Trophoblast cell (in vitro differentiated cells and primary cell): ENCODE data around the gene AEN.

Source experiments
- DNase-seq, 2 donors: peaks; one replicate each; pipeline ENCODE4 v3.0.0-alpha.2; 2016
- H2AFZ ChIP-seq: 2 replicates; pipeline ENCODE4 v1.6.1; 2013; ENCODE audit warnings: low read length, moderate library complexity, mild to moderate bottlenecking; ENCODE audit not compliant: insufficient read depth, poor library complexity
- H2AK5ac ChIP-seq: 2 replicates; pipeline ENCODE4 v1.6.1; 2013; ENCODE audit warnings: mild to moderate bottlenecking, low read length
- H2BK120ac ChIP-seq: 2 replicates; pipeline ENCODE4 v1.6.1; 2013; ENCODE audit warnings: low read length, mild to moderate bottlenecking, moderate library complexity; ENCODE audit not compliant: insufficient read depth, poor library complexity
- H2BK12ac ChIP-seq: 2 replicates; pipeline ENCODE4 v1.6.1; 2013; ENCODE audit warnings: mild to moderate bottlenecking, low read length, moderate library complexity
- H2BK5ac ChIP-seq: 2 replicates; pipeline ENCODE4 v1.6.1; 2013; ENCODE audit warnings: low read length, low read depth, moderate library complexity, mild to moderate bottlenecking; ENCODE audit not compliant: poor library complexity
- H3K14ac ChIP-seq: 2 replicates; pipeline ENCODE4 v1.6.1; 2013; ENCODE audit warnings: mild to moderate bottlenecking, low read length
- H3K18ac ChIP-seq: 2 replicates; pipeline ENCODE4 v1.6.1; 2013; ENCODE audit warnings: mild to moderate bottlenecking, low read length
- H3K23ac ChIP-seq: 2 replicates; pipeline ENCODE4 v1.6.1; 2013; ENCODE audit warnings: low read length
- H3K27ac ChIP-seq: 2 replicates; pipeline ENCODE4 v1.5.1; 2013; ENCODE audit warnings: low read depth, mild to moderate bottlenecking, inconsistent platforms, low read length, moderate library complexity
- H3K27me3 ChIP-seq: 2 replicates; pipeline ENCODE4 v1.6.1; 2013; ENCODE audit warnings: inconsistent platforms, mild to moderate bottlenecking, low read length, moderate library complexity; ENCODE audit not compliant: insufficient read depth
- H3K36me3 ChIP-seq, 2 experiments: 1 replicate in 1 of 2; 2 replicates in 1 of 2; pipeline ENCODE4 v1.6.1; 2013; ENCODE audit warnings: low read length in 2 of 2, mild to moderate bottlenecking in 2 of 2, moderate library complexity in 1 of 2; ENCODE audit not compliant: insufficient read depth in 2 of 2, control insufficient read depth in 1 of 2
- H3K4ac ChIP-seq: 2 replicates; pipeline ENCODE4 v1.6.1; 2013; ENCODE audit warnings: low read depth, mild to moderate bottlenecking, low read length, moderate library complexity
- H3K4me1 ChIP-seq, 2 experiments: 1 replicate in 1 of 2; 2 replicates in 1 of 2; pipeline ENCODE4 v1.6.1; 2013; ENCODE audit warnings: low read length in 2 of 2, mild to moderate bottlenecking in 2 of 2, moderate library complexity in 1 of 2; ENCODE audit not compliant: insufficient read depth in 2 of 2, control insufficient read depth in 1 of 2
- H3K4me2 ChIP-seq: 2 replicates; pipeline ENCODE4 v1.6.1; 2013; ENCODE audit warnings: inconsistent platforms, mild to moderate bottlenecking, low read length, moderate library complexity
- H3K4me3 ChIP-seq: 2 replicates; pipeline ENCODE4 v1.5.1; 2013; ENCODE audit warnings: mild to moderate bottlenecking, low read depth, low read length, inconsistent platforms
- H3K79me1 ChIP-seq: one replicate; pipeline ENCODE4 v1.6.1; 2013; ENCODE audit warnings: low read length
- H3K79me2 ChIP-seq: 2 replicates; pipeline ENCODE4 v1.6.1; 2013; ENCODE audit warnings: low read length, mild to moderate bottlenecking; ENCODE audit not compliant: control insufficient read depth, insufficient read depth, poor library complexity
- H3K9ac ChIP-seq: 2 replicates; pipeline ENCODE4 v1.6.1; 2013; ENCODE audit warnings: mild to moderate bottlenecking, low read length
- H3K9me3 ChIP-seq: 2 replicates; pipeline ENCODE4 v1.6.1; 2013; ENCODE audit warnings: low read depth, mild to moderate bottlenecking, control low read depth, inconsistent platforms, low read length; ENCODE audit not compliant: insufficient read depth
- H4K12ac ChIP-seq: 2 replicates; pipeline ENCODE4 v1.6.1; 2013; ENCODE audit warnings: low read depth, mild to moderate bottlenecking, low read length, moderate library complexity
- H4K8ac ChIP-seq: 2 replicates; pipeline ENCODE4 v1.6.1; 2013; ENCODE audit warnings: low read depth, mild to moderate bottlenecking, low read length, moderate library complexity
- H4K91ac ChIP-seq: one replicate; pipeline ENCODE4 v1.6.1; 2013; ENCODE audit warnings: low read depth, mild to moderate bottlenecking, low read length, moderate library complexity
- WGBS: extraction: QIAGEN DNeasy Blood & Tissue Kit; methylation state at CpG from one replicate; pipeline ENCODE4 v1.1.7; 2013; ENCODE audit warnings: missing lambda C conversion rate; ENCODE audit not compliant: insufficient read length, insufficient coverage; ENCODE audit errors: extremely low coverage; 5-methylcytosine and 5-hydroxymethylcytosine counted together

Gene AEN

DNA sequence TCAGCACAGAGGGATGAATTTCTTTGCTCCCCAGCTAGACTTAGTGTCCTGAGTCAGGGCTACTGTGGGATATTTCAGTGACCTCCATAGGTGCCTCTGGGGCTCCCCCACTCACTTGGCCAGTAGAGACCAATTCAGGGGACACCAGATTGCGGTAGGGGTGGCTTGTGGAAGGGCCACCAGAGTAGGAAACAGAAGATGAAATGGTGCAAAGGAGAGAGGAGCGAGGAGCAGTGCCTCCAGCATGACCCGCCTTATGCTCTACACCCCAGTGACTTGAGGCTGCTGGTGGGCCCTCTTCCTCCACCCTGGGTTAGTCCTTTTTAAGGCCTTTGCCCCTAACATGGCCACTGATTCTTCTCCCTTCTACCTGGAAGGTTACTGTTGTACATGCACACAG is 2.5 kb downstream of the AEN start:
- Histone ChIP-seq H2AFZ (no peak overlapping the region), H2BK5ac (no peak overlapping the region), H3K27me3 (no peaks in the 10 kb centered on the region), H3K4me1 (peaks cover 11 to 16% of the 10 kb centered on the region in 2 experiments), H3K23ac (no peak overlapping the region), H3K4me2 (peak overlapping the region; percentile 65), H3K9ac (no peak overlapping the region), H3K14ac (no peak overlapping the region), H2BK120ac (no peak overlapping the region), H3K79me1 (peaks cover 14% of the 10 kb centered on the region), H3K79me2 (peaks cover 34% of the 10 kb centered on the region), H3K27ac (no peak overlapping the region), H4K91ac (peak overlapping the region; percentile 45), H3K36me3 (peaks cover 30 to 42% of the 10 kb centered on the region in 2 experiments), H3K4ac (peak overlapping the region; percentile 49), H4K8ac (peak overlapping the region; percentile 0), H3K18ac (no peak overlapping the region), H3K9me3 (peaks cover 2% of the 10 kb centered on the region), H4K12ac (no peak overlapping the region), H2AK5ac (no peak overlapping the region), H2BK12ac (no peak overlapping the region), H3K4me3 (no peak overlapping the region)
- no CpG with 5 or more reads among the region's 3 CpGs for WGBS
- no peak for DNase-seq

DNA sequence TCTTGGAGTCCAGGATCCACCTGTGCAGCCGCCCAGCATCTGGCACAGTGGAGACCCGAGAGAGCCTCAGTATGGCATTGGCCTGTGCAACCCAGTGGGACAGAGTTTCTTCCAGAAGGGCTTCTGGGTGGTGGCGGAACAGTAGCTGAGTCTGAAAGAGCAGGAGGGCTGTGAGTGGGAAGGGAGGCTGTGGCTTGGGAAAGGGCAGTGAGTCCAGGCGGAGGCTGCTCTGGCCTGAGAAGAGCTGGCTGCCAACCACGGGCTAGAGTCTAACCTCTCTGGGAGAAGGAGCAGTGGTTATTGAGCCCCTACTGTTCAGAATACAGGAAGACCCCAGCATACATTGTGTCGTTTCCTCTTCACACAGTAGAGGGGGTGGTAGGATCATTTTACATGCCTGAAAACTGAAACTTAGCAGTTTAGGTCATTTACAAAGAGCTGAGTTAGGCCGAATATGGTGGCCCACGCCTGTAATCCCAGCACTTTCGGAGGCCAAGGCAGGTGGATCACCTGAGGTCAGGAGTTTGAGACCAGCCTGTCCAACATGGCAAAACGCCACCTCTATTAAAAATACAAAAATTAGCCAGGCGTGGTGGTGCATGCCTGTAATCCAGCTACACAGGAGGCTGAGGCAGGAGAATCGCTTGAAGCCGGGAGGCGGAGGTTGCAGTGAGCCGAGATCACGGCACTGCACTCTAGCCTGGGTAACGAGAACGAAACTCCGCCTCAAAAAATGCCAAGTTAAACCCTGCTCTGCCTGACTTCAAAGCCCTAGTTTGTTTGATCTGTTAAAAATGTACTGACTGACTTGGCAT is 3.2 kb downstream of the AEN start:
- Histone ChIP-seq H2BK12ac (no peak overlapping the region), H3K4ac (peak overlapping the region; percentile 71), H3K4me2 (no peak overlapping the region), H3K27me3 (no peaks in the 10 kb centered on the region), H3K79me2 (peaks cover 34% of the 10 kb centered on the region), H3K79me1 (peaks cover 14% of the 10 kb centered on the region), H3K14ac (peak overlapping the region; percentile 19), H3K18ac (no peak overlapping the region), H2BK120ac (no peak overlapping the region), H4K8ac (no peak overlapping the region), H3K9me3 (peaks cover 2% of the 10 kb centered on the region), H4K91ac (peak overlapping the region; percentile 45), H3K27ac (no peak overlapping the region), H3K23ac (no peak overlapping the region), H2AFZ (peak overlapping the region; percentile 32), H3K4me1 (peaks cover 11 to 16% of the 10 kb centered on the region in 2 experiments), H4K12ac (no peak overlapping the region), H3K36me3 (peaks cover 37 to 49% of the 10 kb centered on the region in 2 experiments), H2AK5ac (peak overlapping the region; percentile 13), H2BK5ac (peak overlapping the region; percentile 36), H3K4me3 (no peak overlapping the region), H3K9ac (no peak overlapping the region)
- DNase-seq = peak in 1 of 2 donors; percentile 19
- no CpG with 5 or more reads among the region's 19 CpGs for WGBS

DNA sequence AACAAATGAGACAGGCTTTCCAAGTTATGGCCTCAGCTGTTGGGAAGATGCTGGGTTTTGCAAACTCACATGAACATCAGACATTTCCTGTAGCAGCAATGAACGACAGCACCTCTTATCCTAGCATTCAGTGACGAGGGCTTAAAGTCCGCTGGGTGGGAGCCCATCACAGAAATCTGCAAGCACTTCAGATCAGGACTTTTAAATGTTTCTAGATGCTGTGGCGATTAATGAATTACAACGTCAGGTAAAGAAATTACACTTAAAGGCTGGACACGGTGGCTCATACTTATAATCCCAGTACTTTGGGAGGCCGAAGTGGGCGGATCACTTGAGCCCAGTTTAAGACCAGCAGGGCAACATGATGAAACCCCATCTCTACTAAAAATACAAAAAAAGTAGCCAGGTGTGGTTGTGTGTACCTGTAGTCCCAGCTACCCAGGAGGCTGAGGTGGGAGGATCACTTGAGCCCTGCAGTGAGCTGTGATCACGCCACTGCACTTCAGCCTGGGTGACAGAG is 3.9 kb downstream of the AEN start:
- H4K91ac ChIP-seq = no peak overlapping the region
- no peak overlapping the region for H3K4me2 ChIP-seq
- no peak overlapping the region for H2AFZ ChIP-seq
- no peak overlapping the region for H3K18ac ChIP-seq
- H3K4ac ChIP-seq = peak overlapping the region; percentile 71
- H2AK5ac ChIP-seq = no peak overlapping the region
- peaks cover 43 to 56% of the 10 kb centered on the region in 2 experiments for H3K36me3 ChIP-seq
- H3K9me3 ChIP-seq = peaks cover 2% of the 10 kb centered on the region
- no peak overlapping the region for H4K12ac ChIP-seq
- H3K4me3 ChIP-seq = no peak overlapping the region
- no peak overlapping the region for H2BK120ac ChIP-seq
- DNase-seq = no peak
- H3K23ac ChIP-seq = no peak overlapping the region
- H3K14ac ChIP-seq = no peak overlapping the region
- no peak overlapping the region for H4K8ac ChIP-seq
- no peak overlapping the region for H3K27ac ChIP-seq
- H3K9ac ChIP-seq = no peak overlapping the region
- no peak overlapping the region for H2BK5ac ChIP-seq
- WGBS = no CpG with 5 or more reads among the region's 9 CpGs
- H3K4me1 ChIP-seq = peaks cover 11 to 16% of the 10 kb centered on the region in 2 experiments
- peaks cover 34% of the 10 kb centered on the region for H3K79me2 ChIP-seq
- no peak overlapping the region for H2BK12ac ChIP-seq
- no peaks in the 10 kb centered on the region for H3K27me3 ChIP-seq
- H3K79me1 ChIP-seq = peaks cover 14% of the 10 kb centered on the region

DNA sequence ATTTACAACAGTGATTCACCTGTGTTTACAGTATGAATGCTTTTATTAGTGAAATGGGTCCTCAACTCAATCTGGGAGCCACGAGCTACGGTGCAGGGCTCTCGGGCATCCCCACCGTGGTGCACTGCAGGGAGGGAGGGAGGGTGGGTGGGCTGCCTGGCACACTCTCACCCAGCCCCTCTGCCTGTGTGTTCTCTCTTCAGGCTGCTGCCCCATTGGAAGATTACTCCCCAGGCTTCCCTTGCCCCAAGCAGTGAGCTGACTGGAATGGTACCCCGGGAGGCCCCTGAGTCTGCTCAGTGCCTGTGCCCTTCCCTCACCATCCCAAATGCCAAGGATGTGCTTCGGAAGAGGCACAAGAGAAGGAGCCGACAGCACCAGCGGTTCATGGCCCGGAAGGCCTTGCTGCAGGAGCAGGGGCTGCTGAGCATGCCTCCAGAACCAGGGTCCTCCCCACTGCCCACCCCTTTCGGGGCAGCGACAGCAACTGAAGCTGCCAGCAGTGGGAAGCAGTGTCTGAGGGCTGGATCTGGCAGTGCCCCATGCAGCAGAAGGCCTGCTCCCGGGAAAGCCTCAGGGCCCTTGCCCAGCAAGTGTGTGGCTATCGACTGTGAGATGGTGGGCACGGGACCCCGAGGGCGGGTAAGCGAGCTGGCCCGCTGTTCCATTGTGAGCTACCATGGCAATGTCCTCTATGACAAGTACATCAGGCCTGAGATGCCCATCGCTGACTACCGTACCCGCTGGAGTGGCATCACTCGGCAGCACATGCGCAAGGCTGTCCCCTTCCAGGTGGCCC is 5.0 kb downstream of the AEN start:
- H3K9me3 ChIP-seq = peaks cover 2% of the 10 kb centered on the region
- H3K79me1 ChIP-seq = peaks cover 14% of the 10 kb centered on the region
- no peak overlapping the region for H3K4me3 ChIP-seq
- H2AK5ac ChIP-seq = no peak overlapping the region
- no peaks in the 10 kb centered on the region for H3K27me3 ChIP-seq
- H4K91ac ChIP-seq = no peak overlapping the region
- peaks cover 11 to 16% of the 10 kb centered on the region in 2 experiments for H3K4me1 ChIP-seq
- H3K4ac ChIP-seq = peak overlapping the region; percentile 8
- no peak overlapping the region for H3K9ac ChIP-seq
- no peak overlapping the region for H2AFZ ChIP-seq
- peaks cover 34% of the 10 kb centered on the region for H3K79me2 ChIP-seq
- no peak overlapping the region for H3K4me2 ChIP-seq
- H2BK120ac ChIP-seq = no peak overlapping the region
- no peak for DNase-seq
- no peak overlapping the region for H4K12ac ChIP-seq
- no peak overlapping the region for H2BK5ac ChIP-seq
- WGBS = no CpG with 5 or more reads among the region's 23 CpGs
- no peak overlapping the region for H3K27ac ChIP-seq
- peak overlapping the region; percentile 30 for H3K18ac ChIP-seq
- no peak overlapping the region for H4K8ac ChIP-seq
- no peak overlapping the region for H3K14ac ChIP-seq
- H2BK12ac ChIP-seq = no peak overlapping the region
- H3K36me3 ChIP-seq = peaks cover 53 to 67% of the 10 kb centered on the region in 2 experiments
- H3K23ac ChIP-seq = no peak overlapping the region
